ENCODE data around the gene ULK2. TPM values are rescaled to one million over a fixed set of nuclear protein-coding genes. Genes with fewer than 3 reads are reported as not detected.

ULK2 gene
- total RNA-seq, 3 donors from 2014 or later (not counting 1 experiment from before 2014, with no cell fraction given) = 13.7 to 20.6 (median 19.2) TPM

- no peak for ATAC-seq
- peaks cover 0 to 12% of the 10 kb centered on the region in 2 donors for H3K4me1 Mint-ChIP-seq
- no peak for TF ChIP-seq CTCF (IDR thresholded peaks at IDR 0.05)
- H3K27ac ChIP-seq (ENCODE audit: low read length) = no peak overlapping the region
- H3K9me3 Mint-ChIP-seq = no peaks in the 10 kb centered on the region
- H3K9me3 ChIP-seq (ENCODE audit: control insufficient read depth, insufficient read depth, low read length) = no peaks in the 10 kb centered on the region
- no peak overlapping the region for H3K4me3 Mint-ChIP-seq
- H3K4me3 ChIP-seq (ENCODE audit: low read length) = no peak overlapping the region
- WGBS (ENCODE audit: insufficient coverage) = 91% methylated on average over 14 of the region's 14 CpGs
- H3K36me3 Mint-ChIP-seq = no peaks in the 10 kb centered on the region
- no peaks in the 10 kb centered on the region for H3K36me3 ChIP-seq (ENCODE audit: control insufficient read depth, insufficient read depth, low read length)
- no peak for DNase-seq
- H3K4me1 ChIP-seq (ENCODE audit: control insufficient read depth, insufficient read depth, low read length) = peaks cover 11% of the 10 kb centered on the region
- intact Hi-C loops (cut with micrococcal nuclease) = no loop called here
- no peaks in the 10 kb centered on the region for H3K27me3 ChIP-seq (ENCODE audit: control insufficient read depth, insufficient read depth, low read length)
- no peaks in the 10 kb centered on the region for H3K27me3 Mint-ChIP-seq (ENCODE audit: low read depth in 2 of 2)
- no peak overlapping the region for H3K27ac Mint-ChIP-seq
These were observed 125.8 kb downstream of the ULK2 start for GRCh38 chr17:19741832-19742457.

GRCh38 chr17:19740933-19741332, 126.8 kb downstream of the ULK2 start:
- H3K4me3 Mint-ChIP-seq = no peak overlapping the region
- H3K27ac Mint-ChIP-seq = no peak overlapping the region
- no peak for DNase-seq
- no peaks in the 10 kb centered on the region for H3K9me3 ChIP-seq (ENCODE audit: control insufficient read depth, insufficient read depth, low read length)
- H3K36me3 ChIP-seq (ENCODE audit: control insufficient read depth, insufficient read depth, low read length) = no peaks in the 10 kb centered on the region
- intact Hi-C loops (cut with micrococcal nuclease) = no loop called here
- TF ChIP-seq CTCF (IDR thresholded peaks at IDR 0.05) = no peak
- H3K27me3 ChIP-seq (ENCODE audit: control insufficient read depth, insufficient read depth, low read length) = no peaks in the 10 kb centered on the region
- H3K27ac ChIP-seq (ENCODE audit: low read length) = no peak overlapping the region
- no peaks in the 10 kb centered on the region for H3K9me3 Mint-ChIP-seq
- H3K4me1 Mint-ChIP-seq = peaks cover 0 to 12% of the 10 kb centered on the region in 2 donors
- no peaks in the 10 kb centered on the region for H3K36me3 Mint-ChIP-seq
- H3K4me3 ChIP-seq (ENCODE audit: low read length) = no peak overlapping the region
- H3K27me3 Mint-ChIP-seq (ENCODE audit: low read depth in 2 of 2) = no peaks in the 10 kb centered on the region
- no peak for ATAC-seq
- peaks cover 11% of the 10 kb centered on the region for H3K4me1 ChIP-seq (ENCODE audit: control insufficient read depth, insufficient read depth, low read length)
- 85% methylated on average over 6 of the region's 7 CpGs for WGBS (ENCODE audit: insufficient coverage)

GRCh38 chr17:19739241-19740201, 128.2 kb downstream of the ULK2 start:
- intact Hi-C loops (cut with micrococcal nuclease) = no loop called here
- no peak overlapping the region for H3K27ac Mint-ChIP-seq
- Histone ChIP-seq H3K36me3 (ENCODE audit: control insufficient read depth, insufficient read depth, low read length) (no peaks in the 10 kb centered on the region), H3K27me3 (ENCODE audit: control insufficient read depth, insufficient read depth, low read length) (no peaks in the 10 kb centered on the region), H3K4me3 (ENCODE audit: low read length) (no peak overlapping the region), H3K27ac (ENCODE audit: low read length) (no peak overlapping the region), H3K9me3 (ENCODE audit: control insufficient read depth, insufficient read depth, low read length) (no peaks in the 10 kb centered on the region), H3K4me1 (ENCODE audit: control insufficient read depth, insufficient read depth, low read length) (peaks cover 3% of the 10 kb centered on the region)
- ATAC-seq (no peak), DNase-seq (no peak)
- H3K4me3 Mint-ChIP-seq = no peak overlapping the region
- 93% methylated on average over 26 of the region's 26 CpGs for WGBS (ENCODE audit: insufficient coverage)
- no peaks in the 10 kb centered on the region for H3K9me3 Mint-ChIP-seq
- H3K4me1 Mint-ChIP-seq = peaks cover 0 to 3% of the 10 kb centered on the region in 2 donors
- no peak for TF ChIP-seq CTCF (IDR thresholded peaks at IDR 0.05)
- H3K27me3 Mint-ChIP-seq (ENCODE audit: low read depth in 2 of 2) = no peaks in the 10 kb centered on the region
- no peaks in the 10 kb centered on the region for H3K36me3 Mint-ChIP-seq

Measured in natural killer cell (primary cell).